Activated CD8-positive, alpha-beta memory T cell treated with anti-CD3 and anti-CD28 coated beads for 1 hour (primary cell): ENCODE data around the gene DCD.
"Not testable (repeated sequence)": the region's sequence is repeated elsewhere in the genome, so short reads cannot be mapped to it uniquely, and the experiment has no call there.

Experiments used
- DNase-seq, 2 donors: peaks; one replicate each; pipeline ENCODE4 v3.0.0-alpha.2; 2020; ENCODE audit warnings: low read depth in 1 of 2; ENCODE audit errors: extremely low read depth in 1 of 2

DCD gene

GRCh38 chr12:54648265-54648664 is at the start of gene DCD:
Gene DCD (minus strand): TSS chr12:54648365. CDS start chr12:54648303, 62 bp downstream.
- DNase-seq = no peak

GRCh38 chr12:54697851-54698250 is 49.7 kb upstream of the DCD start:
- DNase-seq = no peak

GRCh38 chr12:54692353-54692752 is 44.2 kb upstream of the DCD start:
- DNase-seq = no peak

- DNase-seq = no peak
These were observed 41.8 kb upstream of the DCD start for GRCh38 chr12:54689984-54690383.

- no peak for DNase-seq
These were observed 40.8 kb upstream of the DCD start for GRCh38 chr12:54689034-54689372.

- no peak for DNase-seq
These were observed 40.3 kb upstream of the DCD start for GRCh38 chr12:54688309-54689033.

- no peak for DNase-seq
These were observed 36.8 kb upstream of the DCD start for GRCh38 chr12:54684636-54685630.

- no peak for DNase-seq
These were observed 35.2 kb upstream of the DCD start for GRCh38 chr12:54683398-54683797.

- DNase-seq = no peak
These were observed 34.5 kb upstream of the DCD start for GRCh38 chr12:54682674-54683073.

GRCh38 chr12:54680374-54680773 is 32.2 kb upstream of the DCD start:
- DNase-seq = no peak

- no peak for DNase-seq
These were observed 30.0 kb upstream of the DCD start for GRCh38 chr12:54678131-54678530.

GRCh38 chr12:54667945-54668344 is 19.8 kb upstream of the DCD start:
- DNase-seq = no peak

- no peak for DNase-seq
These were observed 17.8 kb upstream of the DCD start for GRCh38 chr12:54666008-54666407.

- not testable (repeated sequence) for DNase-seq
These were observed 17.0 kb upstream of the DCD start for GRCh38 chr12:54665022-54665635.

GRCh38 chr12:54663603-54664002 is 15.4 kb upstream of the DCD start:
- DNase-seq = no peak

- no peak for DNase-seq
These were observed 13.9 kb upstream of the DCD start for GRCh38 chr12:54662026-54662425.

GRCh38 chr12:54661048-54661447 is 12.9 kb upstream of the DCD start:
- no peak for DNase-seq

GRCh38 chr12:54660320-54660962 is 12.3 kb upstream of the DCD start:
- no peak for DNase-seq

- DNase-seq = peak in 1 of 2 donors; percentile 20
These were observed 10.4 kb upstream of the DCD start for GRCh38 chr12:54658306-54659264.

- DNase-seq = no peak
These were observed 9.0 kb upstream of the DCD start for GRCh38 chr12:54657105-54657607.
